HUES64 (cell line): ENCODE results near the gene RASA3.
"Not testable (repeated sequence)": the region's sequence is repeated elsewhere in the genome, so short reads cannot be mapped to it uniquely, and the experiment has no call there.

Experiments
- H3K27ac ChIP-seq: 2 replicates; pipeline ENCODE4 v1.7.0; 2013; ENCODE audit warnings: low read depth, low read length, inconsistent platforms
- H3K27me3 ChIP-seq: 2 replicates; pipeline ENCODE4 v1.6.1; 2013; ENCODE audit warnings: mild to moderate bottlenecking, low read length; ENCODE audit not compliant: insufficient read depth
- H3K36me3 ChIP-seq: 2 replicates; pipeline ENCODE4 v1.6.1; 2013; ENCODE audit warnings: mild to moderate bottlenecking, low read length; ENCODE audit not compliant: insufficient read depth
- H3K4me1 ChIP-seq: 2 replicates; pipeline ENCODE4 v1.6.1; 2013; ENCODE audit warnings: mild to moderate bottlenecking, low read length, moderate library complexity; ENCODE audit not compliant: insufficient read depth
- H3K4me3 ChIP-seq: 2 replicates; pipeline ENCODE4 v1.5.1; 2013; ENCODE audit warnings: mild to moderate bottlenecking, low read length, moderate library complexity
- H3K9ac ChIP-seq: 2 replicates; pipeline ENCODE4 v1.6.1; 2013; ENCODE audit warnings: mild to moderate bottlenecking, low read depth, low read length
- H3K9me3 ChIP-seq: 2 replicates; pipeline ENCODE4 v1.6.1; 2013; ENCODE audit warnings: low read depth, low read length; ENCODE audit not compliant: insufficient read depth
- WGBS: fragments of 150-250, 120-280 bp; methylation state at CpG from one replicate; pipeline ENCODE4 v1.1.7; 2013; ENCODE audit warnings: missing lambda C conversion rate; 5-methylcytosine and 5-hydroxymethylcytosine counted together

The RASA3 gene

GRCh38 chr13:114081761-114082681 lies 50.4 kb downstream of the RASA3 start:
- Histone ChIP-seq H3K4me3 (no peak overlapping the region), H3K9me3 (no peaks in the 10 kb centered on the region), H3K9ac (no peak overlapping the region), H3K27me3 (no peaks in the 10 kb centered on the region), H3K27ac (no peak overlapping the region), H3K4me1 (no peaks in the 10 kb centered on the region), H3K36me3 (no peaks in the 10 kb centered on the region)
- 89% methylated on average over 30 of the region's 30 CpGs for WGBS

- Histone ChIP-seq H3K27me3 (no peaks in the 10 kb centered on the region), H3K9me3 (no peaks in the 10 kb centered on the region), H3K9ac (no peak overlapping the region), H3K27ac (no peak overlapping the region), H3K36me3 (no peaks in the 10 kb centered on the region), H3K4me3 (no peak overlapping the region), H3K4me1 (no peaks in the 10 kb centered on the region)
- WGBS, result 97% methylated on average over 34 of the region's 34 CpGs
These were observed 51.5 kb downstream of the RASA3 start for GRCh38 chr13:114080739-114081561.

GRCh38 chr13:114079601-114080536 lies 52.6 kb downstream of the RASA3 start:
- no peak overlapping the region for H3K4me3 ChIP-seq
- H3K27me3 ChIP-seq, result no peaks in the 10 kb centered on the region
- 92% methylated on average over 37 of the region's 37 CpGs for WGBS
- no peaks in the 10 kb centered on the region for H3K36me3 ChIP-seq
- H3K9me3 ChIP-seq, result no peaks in the 10 kb centered on the region
- H3K4me1 ChIP-seq, result no peaks in the 10 kb centered on the region
- no peak overlapping the region for H3K27ac ChIP-seq
- no peak overlapping the region for H3K9ac ChIP-seq

- Histone ChIP-seq H3K27me3 (no peaks in the 10 kb centered on the region), H3K9ac (no peak overlapping the region), H3K9me3 (no peaks in the 10 kb centered on the region), H3K4me3 (no peak overlapping the region), H3K36me3 (no peaks in the 10 kb centered on the region), H3K27ac (no peak overlapping the region), H3K4me1 (no peaks in the 10 kb centered on the region)
- WGBS, result 93% methylated on average over 38 of the region's 38 CpGs
These were observed 53.7 kb downstream of the RASA3 start for GRCh38 chr13:114078461-114079451.

- no peak overlapping the region for H3K9ac ChIP-seq
- WGBS, result 82% methylated on average over 13 of the region's 13 CpGs
These were observed 54.5 kb downstream of the RASA3 start for GRCh38 chr13:114077933-114078325.

GRCh38 chr13:114077099-114077932 lies 55.1 kb downstream of the RASA3 start:
- Histone ChIP-seq H3K36me3 (0 out of 2 replicates have a peak, but pooled peaks cover 2% of the 10 kb centered on the region), H3K27me3 (no peaks in the 10 kb centered on the region), H3K4me1 (no peaks in the 10 kb centered on the region), H3K27ac (no peak overlapping the region), H3K4me3 (no peak overlapping the region), H3K9me3 (no peaks in the 10 kb centered on the region), H3K9ac (no peak overlapping the region)
- WGBS, result 93% methylated on average over 34 of the region's 34 CpGs

More at GRCh38 chr13:114077933-114078325, 54.5 kb downstream of the RASA3 start:
- H3K4me3 ChIP-seq, result no peak overlapping the region
- no peak overlapping the region for H3K27ac ChIP-seq
- H3K4me1 ChIP-seq, result no peaks in the 10 kb centered on the region
- H3K36me3 ChIP-seq, result 0 out of 2 replicates have a peak, but pooled peaks cover 2% of the 10 kb centered on the region
- no peaks in the 10 kb centered on the region for H3K27me3 ChIP-seq
- H3K9me3 ChIP-seq, result no peaks in the 10 kb centered on the region

- Histone ChIP-seq H3K9ac (no peak overlapping the region), H3K9me3 (no peaks in the 10 kb centered on the region), H3K27ac (no peak overlapping the region), H3K36me3 (0 out of 2 replicates have a peak, but pooled peaks cover 2% of the 10 kb centered on the region), H3K4me1 (0 out of 2 replicates have a peak, but pooled peaks cover 3% of the 10 kb centered on the region), H3K27me3 (no peaks in the 10 kb centered on the region), H3K4me3 (no peak overlapping the region)
- WGBS, result 96% methylated on average over 35 of the region's 35 CpGs
These were observed 55.9 kb downstream of the RASA3 start for GRCh38 chr13:114076329-114077090.

GRCh38 chr13:114075811-114076210 lies 56.6 kb downstream of the RASA3 start:
- not testable (repeated sequence) for H3K27ac ChIP-seq, H3K9ac ChIP-seq, H3K9me3 ChIP-seq, H3K36me3 ChIP-seq, H3K4me3 ChIP-seq, H3K27me3 ChIP-seq, H3K4me1 ChIP-seq
- 96% methylated on average over 45 of the region's 45 CpGs for WGBS
